Urothelium cell line (cell line): ENCODE measurements around the gene TMA7.
"Not testable (repeated sequence)": the region's sequence is repeated elsewhere in the genome, so short reads cannot be mapped to it uniquely, and the experiment has no call there.

ENCODE experiments used
- DNase-seq: peaks from one replicate; pipeline ENCODE4 v3.0.0; 2011; ENCODE audit warnings: low spot score, mixed read lengths
- FAIRE-seq: peaks from 2 replicates; lab custom pipeline; 2011; peaks lifted over from hg19 to GRCh38; lab: Jason Lieb, UNC

The TMA7 gene

GRCh38 chr3:48434591-48435222, 5.3 kb upstream of the TMA7 start:
- no peak for FAIRE-seq
- DNase-seq: no peak

GRCh38 chr3:48435223-48435595, 4.8 kb upstream of the TMA7 start:
- FAIRE-seq: no peak
- DNase-seq: no peak

- no peak for FAIRE-seq
Observed at GRCh38 chr3:48435774-48436476, 4.1 kb upstream of the TMA7 start.

GRCh38 chr3:48436477-48436787, 3.6 kb upstream of the TMA7 start:
- FAIRE-seq: no peak
- no peak for DNase-seq

More at GRCh38 chr3:48435774-48436476, 4.1 kb upstream of the TMA7 start:
- peak; percentile 87 for DNase-seq

- FAIRE-seq (no peak), DNase-seq (no peak)
Observed at GRCh38 chr3:48436855-48437254, 3.2 kb upstream of the TMA7 start.

- DNase-seq (no peak), FAIRE-seq (no peak)
Observed at GRCh38 chr3:48437812-48438211, 2.2 kb upstream of the TMA7 start.

GRCh38 chr3:48440590-48440958, 517 bp downstream of the TMA7 start:
- DNase-seq (no peak), FAIRE-seq (no peak)

- DNase-seq (no peak), FAIRE-seq (no peak)
Observed at GRCh38 chr3:48441940-48442339, 1.9 kb downstream of the TMA7 start.

- FAIRE-seq: no peak
- no peak for DNase-seq
Observed at GRCh38 chr3:48445277-48445882, 5.3 kb downstream of the TMA7 start.

- FAIRE-seq (peak; percentile 27), DNase-seq (no peak)
Observed at GRCh38 chr3:48446043-48446424, 6.0 kb downstream of the TMA7 start.

GRCh38 chr3:48446425-48447193, 6.6 kb downstream of the TMA7 start, which contains the start of gene ATRIP:
ATRIP (plus strand) TSS chr3:48446737; CDS start chr3:48446846, 109 bp downstream.
- peak; percentile 81 for FAIRE-seq
- DNase-seq: peak; percentile 95

- FAIRE-seq: no peak
- no peak for DNase-seq
Observed at GRCh38 chr3:48451270-48451669, 11.2 kb downstream of the TMA7 start.

GRCh38 chr3:48456456-48456855, 16.4 kb downstream of the TMA7 start:
- FAIRE-seq (no peak), DNase-seq (no peak)

GRCh38 chr3:48459331-48459730, 19.3 kb downstream of the TMA7 start:
- no peak for FAIRE-seq
- DNase-seq: no peak

- DNase-seq: no peak
- no peak for FAIRE-seq
Observed at GRCh38 chr3:48459773-48460516, 19.9 kb downstream of the TMA7 start.

- no peak for DNase-seq
- no peak for FAIRE-seq
Observed at GRCh38 chr3:48460517-48460902, 20.5 kb downstream of the TMA7 start.

- not testable (repeated sequence) for DNase-seq, FAIRE-seq
Observed at GRCh38 chr3:48461767-48462166, 21.7 kb downstream of the TMA7 start.

GRCh38 chr3:48463703-48464102, 23.6 kb downstream of the TMA7 start:
- no peak for FAIRE-seq
- no peak for DNase-seq

- no peak for DNase-seq
- no peak for FAIRE-seq
Observed at GRCh38 chr3:48464713-48465221, 24.7 kb downstream of the TMA7 start.

GRCh38 chr3:48465237-48465530, 25.1 kb downstream of the TMA7 start:
- FAIRE-seq: no peak
- DNase-seq: no peak
